Lower leg skin (tissue), 4 donors: ENCODE results near the gene CRTC1. TPM values are rescaled to one million over a fixed set of nuclear protein-coding genes. Genes with fewer than 3 reads are reported as not detected.

Experiments used
- DNase-seq, 2 donors: peaks; one replicate each; pipeline ENCODE4 v3.0.0-alpha.2; 2019; ENCODE audit warnings: low spot score in 2 of 2
- H3K4me3 ChIP-seq: fragments of 200-600 bp; sonication (generic); 2 replicates; pipeline ENCODE4 v1.5.1; 2017; ENCODE audit warnings: mild to moderate bottlenecking, low read depth; ENCODE audit not compliant: poor library complexity, severe bottlenecking
- POLR2A ChIP-seq, 2 donors: fragments of 450-650 bp; IDR thresholded peaks; one replicate each; pipeline ENCODE4 v1.6.1; 2016 to 2017; ENCODE audit warnings: antibody characterized with exemption in 2 of 2, mild to moderate bottlenecking in 1 of 2, moderate library complexity in 1 of 2
- WGBS, 2 donors: methylation state at CpG; one replicate each; pipeline ENCODE4 v1.1.5; 2018; 5-methylcytosine and 5-hydroxymethylcytosine counted together
- intact Hi-C: fragments of 100-400 bp; cut with DNase I; formaldehyde crosslinking; loops from one replicate; pipeline ENCODE4 v1.15.0; 2023; ENCODE audit warnings: low total_unique reads
- total RNA-seq, 4 donors: library from RNA; depleted of rRNA; stranded (reverse); fragments of >200 nt; gene quantifications; one replicate each; pipeline ENCODE4 v1.1.0, GENCODE V29; 2016
- TF ChIP-seq, protein P1 (sequence below), 3 donors: fragments of 450-650 bp; IDR thresholded peaks; one replicate each; pipeline ENCODE4 v1.5.1; 2016; ENCODE audit warnings: antibody characterized with exemption in 3 of 3, mild to moderate bottlenecking in 3 of 3, moderate library complexity in 2 of 3

Gene CRTC1
- total RNA-seq, 4 donors from 2014 or later = 2.1 to 5.5 (median 4.2) TPM

DNA sequence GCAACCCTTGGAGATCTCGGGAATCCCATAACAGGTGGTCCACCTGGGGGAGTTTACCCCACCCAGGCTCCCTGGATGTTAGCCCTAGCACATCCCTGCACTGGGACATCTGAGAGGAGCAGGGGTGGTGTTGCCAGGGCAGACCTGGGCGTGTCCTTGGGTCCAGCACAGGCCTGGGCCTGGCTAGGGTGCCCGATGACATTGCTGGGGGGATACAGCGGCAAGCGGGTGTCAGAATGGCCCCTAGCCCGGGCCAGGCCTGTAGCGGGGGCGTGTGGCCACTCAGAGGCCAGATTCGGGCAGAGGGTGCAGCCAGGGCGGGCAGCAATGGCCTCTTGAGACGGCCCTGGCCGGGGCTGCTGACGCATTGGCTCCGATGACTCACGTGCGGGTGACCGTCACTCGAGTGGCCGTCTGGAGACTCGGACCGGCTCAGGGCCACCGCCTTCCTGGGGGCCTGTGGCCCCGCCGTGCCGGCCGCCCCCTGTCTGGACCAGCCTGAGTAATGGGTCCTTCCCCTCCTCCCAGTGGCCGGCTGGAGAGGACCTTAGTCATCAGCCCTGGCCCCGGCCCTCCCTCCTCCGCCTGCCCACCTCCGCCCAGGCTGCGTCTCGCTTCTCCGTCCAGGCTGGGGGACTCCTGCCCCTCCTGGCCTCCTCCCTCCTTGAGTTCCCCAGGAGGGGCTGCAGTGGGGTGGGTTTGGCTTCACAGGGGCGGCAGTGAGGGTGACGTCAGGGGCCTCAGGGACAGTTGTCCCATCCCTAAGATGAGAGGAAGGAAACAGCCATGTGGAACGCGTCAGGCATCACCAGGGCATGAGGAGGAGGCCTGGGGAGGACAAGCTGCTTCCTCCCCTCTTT is 23.2 kb upstream of the CRTC1 start:
- H3K4me3 ChIP-seq = no peak overlapping the region
- 75 to 89% methylated on average over 32 of the region's 37 CpGs for WGBS, 2 donors
- DNase-seq = no peak
- TF ChIP-seq POLR2A (IDR thresholded peaks at IDR 0.05) = no peak
- TF ChIP-seq, protein P1, sequence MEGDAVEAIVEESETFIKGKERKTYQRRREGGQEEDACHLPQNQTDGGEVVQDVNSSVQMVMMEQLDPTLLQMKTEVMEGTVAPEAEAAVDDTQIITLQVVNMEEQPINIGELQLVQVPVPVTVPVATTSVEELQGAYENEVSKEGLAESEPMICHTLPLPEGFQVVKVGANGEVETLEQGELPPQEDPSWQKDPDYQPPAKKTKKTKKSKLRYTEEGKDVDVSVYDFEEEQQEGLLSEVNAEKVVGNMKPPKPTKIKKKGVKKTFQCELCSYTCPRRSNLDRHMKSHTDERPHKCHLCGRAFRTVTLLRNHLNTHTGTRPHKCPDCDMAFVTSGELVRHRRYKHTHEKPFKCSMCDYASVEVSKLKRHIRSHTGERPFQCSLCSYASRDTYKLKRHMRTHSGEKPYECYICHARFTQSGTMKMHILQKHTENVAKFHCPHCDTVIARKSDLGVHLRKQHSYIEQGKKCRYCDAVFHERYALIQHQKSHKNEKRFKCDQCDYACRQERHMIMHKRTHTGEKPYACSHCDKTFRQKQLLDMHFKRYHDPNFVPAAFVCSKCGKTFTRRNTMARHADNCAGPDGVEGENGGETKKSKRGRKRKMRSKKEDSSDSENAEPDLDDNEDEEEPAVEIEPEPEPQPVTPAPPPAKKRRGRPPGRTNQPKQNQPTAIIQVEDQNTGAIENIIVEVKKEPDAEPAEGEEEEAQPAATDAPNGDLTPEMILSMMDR (IDR thresholded peaks at IDR 0.05) = no peak
- intact Hi-C loops = no loop called here

DNA sequence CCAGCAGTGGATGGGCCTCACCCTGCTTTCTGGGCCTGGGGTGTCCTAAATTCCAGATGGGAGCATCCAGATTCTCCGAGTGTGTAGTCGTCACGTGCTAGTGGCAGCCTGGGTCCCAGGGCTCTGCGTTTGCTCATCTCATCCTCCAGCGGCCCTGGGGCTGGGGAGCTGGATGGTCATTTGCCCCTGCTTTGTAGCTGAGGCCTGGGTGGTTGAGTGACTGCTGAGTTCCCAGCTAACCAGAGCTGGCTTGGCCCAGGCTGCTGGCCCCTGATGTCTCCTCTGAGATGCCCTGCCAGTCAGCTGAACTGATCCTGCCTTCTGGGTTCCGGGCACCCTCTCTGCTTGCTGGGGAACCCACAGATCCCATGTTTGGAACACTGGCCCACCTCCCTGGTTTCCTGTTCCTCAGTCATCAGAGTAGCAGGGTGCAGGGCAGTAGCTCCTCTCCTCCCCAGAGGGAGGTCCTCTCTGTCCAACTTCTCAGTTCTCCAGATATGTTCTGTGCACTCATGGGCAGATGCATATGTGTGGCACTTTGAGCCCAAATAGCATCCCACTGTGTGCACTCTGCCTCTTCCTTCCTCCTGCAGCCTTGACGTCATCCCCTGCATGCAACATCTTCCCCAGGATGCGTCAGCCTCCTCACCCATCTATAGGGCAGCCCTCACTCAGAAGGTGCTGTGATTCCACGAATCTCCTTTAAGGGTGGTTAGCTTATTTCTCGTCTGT is 22.4 kb upstream of the CRTC1 start:
- DNase-seq = no peak
- intact Hi-C loops = no loop called here
- H3K4me3 ChIP-seq = no peak overlapping the region
- 83 to 97% methylated on average over 9 to 10 of the region's 10 CpGs for WGBS, 2 donors
- no peak for TF ChIP-seq POLR2A (IDR thresholded peaks at IDR 0.05)
- TF ChIP-seq, protein P1 (IDR thresholded peaks at IDR 0.05) = no peak

DNA sequence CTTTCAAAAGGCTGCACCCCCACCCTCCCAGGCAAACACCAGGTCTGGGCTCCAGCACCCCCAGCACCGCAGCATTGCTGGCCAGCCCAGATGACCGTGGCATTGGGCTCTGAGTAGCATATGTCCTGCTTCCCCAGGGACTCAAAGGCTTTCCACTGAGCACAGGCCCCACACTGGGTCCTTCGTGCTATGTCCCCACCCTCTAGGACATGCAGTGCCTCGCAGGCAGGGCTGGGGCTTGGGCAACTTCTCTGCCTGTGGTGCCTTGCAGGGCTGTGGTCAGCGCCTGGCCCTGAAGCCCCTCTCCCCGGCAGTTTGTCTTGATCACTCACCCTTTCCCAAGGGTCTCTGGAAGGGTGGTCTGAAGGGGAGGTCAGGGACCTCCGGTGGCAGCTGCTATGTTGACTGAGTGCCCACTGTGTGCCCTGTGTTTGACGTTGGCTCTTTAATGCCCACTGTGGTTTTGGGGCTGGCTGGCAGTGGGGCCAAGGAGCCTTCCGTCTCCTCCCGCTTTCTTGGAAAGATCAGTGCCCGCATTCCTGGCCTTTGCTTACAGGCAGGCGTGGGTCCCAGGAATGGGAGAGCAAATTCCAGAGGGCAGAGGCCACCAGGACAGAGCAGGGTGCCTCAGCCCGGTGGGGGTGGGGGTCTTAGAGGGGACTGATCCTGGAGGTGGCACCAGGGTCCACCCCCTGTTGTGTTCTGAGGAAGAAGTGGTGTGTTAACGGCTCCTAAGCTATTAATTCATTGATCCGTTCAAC is 20.3 kb upstream of the CRTC1 start:
- no peak for DNase-seq
- 78 to 79% methylated on average over 15 of the region's 15 CpGs for WGBS, 2 donors
- TF ChIP-seq, protein P1 (IDR thresholded peaks at IDR 0.05) = no peak
- no peak for TF ChIP-seq POLR2A (IDR thresholded peaks at IDR 0.05)
- intact Hi-C loops = no loop called here
- no peak overlapping the region for H3K4me3 ChIP-seq

DNA sequence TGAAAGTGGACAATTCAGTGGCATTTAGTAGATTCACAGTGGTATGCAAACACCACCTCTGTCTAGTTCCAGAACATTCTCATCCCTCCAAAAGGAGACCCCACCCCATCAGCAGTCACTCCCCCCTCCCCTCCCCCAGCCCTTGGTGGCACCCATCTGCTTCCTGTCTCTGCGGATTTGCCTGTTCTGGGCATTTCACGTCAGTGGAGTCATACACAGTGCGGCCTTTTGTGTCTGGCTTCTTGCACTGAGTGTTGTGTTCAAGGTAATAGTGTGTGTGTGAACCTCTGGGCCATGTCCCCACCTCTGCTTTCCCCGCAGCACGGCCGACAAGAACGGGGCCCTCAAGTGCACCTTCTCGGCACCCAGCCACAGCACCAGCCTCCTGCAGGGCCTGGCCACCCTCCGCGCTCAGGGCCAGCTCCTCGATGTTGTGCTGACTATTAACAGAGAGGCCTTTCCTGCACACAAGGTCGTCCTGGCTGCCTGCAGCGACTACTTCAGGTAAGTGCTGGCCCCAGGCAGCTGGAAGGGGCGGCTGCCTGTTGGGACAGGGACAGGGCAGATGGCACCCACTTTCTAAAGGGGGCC is 19.4 kb upstream of the CRTC1 start:
- H3K4me3 ChIP-seq = no peak overlapping the region
- 80 to 84% methylated on average over 14 of the region's 14 CpGs for WGBS, 2 donors
- TF ChIP-seq POLR2A (IDR thresholded peaks at IDR 0.05) = no peak
- TF ChIP-seq, protein P1 (IDR thresholded peaks at IDR 0.05) = no peak
- no peak for DNase-seq
- intact Hi-C loops = no loop called here

DNA sequence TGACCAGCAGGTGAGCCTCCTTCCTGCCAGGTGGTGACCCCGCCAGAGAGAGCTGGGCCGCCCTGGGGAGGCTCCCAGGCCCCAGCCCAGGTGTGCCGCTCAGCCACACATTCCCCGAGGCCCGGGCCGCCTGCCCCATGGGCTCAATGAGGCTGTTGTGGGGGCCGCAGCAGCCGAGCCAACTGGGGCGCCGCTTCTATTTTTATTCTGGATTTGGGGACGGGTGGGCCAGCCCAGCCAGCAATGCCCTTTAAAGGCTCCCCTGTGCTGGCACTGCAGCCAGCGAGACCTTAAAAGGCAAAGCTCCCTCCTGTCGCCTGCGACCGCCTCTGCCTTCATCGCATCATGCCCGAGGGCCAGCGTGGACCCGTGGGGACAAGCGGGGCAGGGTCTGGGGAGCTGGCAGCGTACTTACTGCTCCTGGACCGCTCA is 17.7 kb upstream of the CRTC1 start:
- no peak overlapping the region for H3K4me3 ChIP-seq
- TF ChIP-seq, protein P1 (IDR thresholded peaks at IDR 0.05) = no peak
- no peak for TF ChIP-seq POLR2A (IDR thresholded peaks at IDR 0.05)
- 81 to 86% methylated on average over 14 to 17 of the region's 22 CpGs for WGBS, 2 donors
- intact Hi-C loops = no loop called here
- no peak for DNase-seq
